Fibroblast of lung (primary cell): ENCODE measurements around the gene CES3.

ENCODE experiments used
- EZH2 ChIP-seq: IDR thresholded peaks from 2 replicates; pipeline ENCODE4 v1.5.1; 2012; ENCODE audit warnings: low read length, control low read depth, mild to moderate bottlenecking; ENCODE audit errors: missing control alignments
- TF ChIP-seq, protein P1 (sequence below), 2 donors: IDR thresholded peaks in 1 of 2; conservative IDR thresholded peaks in 1 of 2; 1 replicate in 1 of 2; 2 replicates in 1 of 2; pipeline ENCODE4 v1.5.1; 2011 to 2012; ENCODE audit warnings: low read length in 2 of 2, control low read depth in 1 of 2, inconsistent platforms in 1 of 2, low read depth in 1 of 2, mild to moderate bottlenecking in 1 of 2

DNA sequence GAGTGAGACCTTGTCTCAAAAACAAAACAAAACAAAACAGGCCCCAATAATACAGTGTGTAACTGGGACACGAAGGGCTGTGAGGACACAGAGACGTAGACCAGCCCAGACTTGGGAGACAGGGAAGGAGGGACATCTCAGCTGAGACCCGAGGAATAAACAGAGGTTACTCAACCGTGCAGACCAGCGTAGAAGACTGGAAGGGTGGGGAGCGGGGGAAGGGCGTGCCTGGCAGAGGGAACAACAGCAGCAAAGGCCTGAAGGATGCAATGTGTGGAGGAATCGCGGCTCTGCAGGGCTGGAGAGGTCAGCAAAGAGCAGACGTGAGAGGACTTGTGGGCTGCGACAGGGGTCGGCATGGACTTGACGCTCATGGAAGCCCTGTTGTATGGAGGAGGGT lies 15.7 kb downstream of the CES3 start:
- TF ChIP-seq, protein P1, sequence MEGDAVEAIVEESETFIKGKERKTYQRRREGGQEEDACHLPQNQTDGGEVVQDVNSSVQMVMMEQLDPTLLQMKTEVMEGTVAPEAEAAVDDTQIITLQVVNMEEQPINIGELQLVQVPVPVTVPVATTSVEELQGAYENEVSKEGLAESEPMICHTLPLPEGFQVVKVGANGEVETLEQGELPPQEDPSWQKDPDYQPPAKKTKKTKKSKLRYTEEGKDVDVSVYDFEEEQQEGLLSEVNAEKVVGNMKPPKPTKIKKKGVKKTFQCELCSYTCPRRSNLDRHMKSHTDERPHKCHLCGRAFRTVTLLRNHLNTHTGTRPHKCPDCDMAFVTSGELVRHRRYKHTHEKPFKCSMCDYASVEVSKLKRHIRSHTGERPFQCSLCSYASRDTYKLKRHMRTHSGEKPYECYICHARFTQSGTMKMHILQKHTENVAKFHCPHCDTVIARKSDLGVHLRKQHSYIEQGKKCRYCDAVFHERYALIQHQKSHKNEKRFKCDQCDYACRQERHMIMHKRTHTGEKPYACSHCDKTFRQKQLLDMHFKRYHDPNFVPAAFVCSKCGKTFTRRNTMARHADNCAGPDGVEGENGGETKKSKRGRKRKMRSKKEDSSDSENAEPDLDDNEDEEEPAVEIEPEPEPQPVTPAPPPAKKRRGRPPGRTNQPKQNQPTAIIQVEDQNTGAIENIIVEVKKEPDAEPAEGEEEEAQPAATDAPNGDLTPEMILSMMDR (conservative IDR thresholded peaks at IDR 0.05 in 1 of 2, IDR thresholded peaks at IDR 0.05 in 1 of 2; ENCODE audit: low read depth in 1 of 2, low read length in 2 of 2) = no peak
- TF ChIP-seq EZH2 = no peak
